CD1c-positive myeloid dendritic cell (primary cell): ENCODE results near the gene PSMD10.

Source experiments
- DNase-seq: peaks from one replicate; pipeline ENCODE4 v3.0.0-alpha.2; 2016; ENCODE audit errors: extremely low spot score

The PSMD10 gene

GRCh38 chrX:108071578-108071977, 19.8 kb downstream of the PSMD10 start:
- no peak for DNase-seq

DNA sequence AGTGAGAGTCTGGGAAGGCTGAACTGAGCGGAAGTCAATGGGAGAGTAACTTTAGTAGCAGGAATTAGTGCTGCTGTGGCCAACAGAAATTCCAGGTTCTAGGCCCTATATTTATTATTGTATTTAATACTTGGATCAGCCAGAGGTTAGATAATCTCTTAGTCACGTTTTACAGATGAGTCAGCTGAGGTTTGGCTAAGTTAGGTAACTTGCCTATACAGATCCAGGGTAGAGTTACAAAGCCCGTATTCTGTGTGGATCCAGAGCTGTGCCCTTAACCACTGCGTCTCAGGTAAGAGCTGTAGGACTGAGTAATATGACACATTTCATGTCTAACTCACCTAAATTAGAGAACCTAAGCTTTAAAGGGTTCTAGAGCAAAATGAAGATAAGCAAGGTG, 20.5 kb downstream of the PSMD10 start:
- no peak for DNase-seq

GRCh38 chrX:108068121-108068520, 23.2 kb downstream of the PSMD10 start:
- no peak for DNase-seq

GRCh38 chrX:108064613-108065012, 26.7 kb downstream of the PSMD10 start:
- no peak for DNase-seq

- no peak for DNase-seq
Observed at GRCh38 chrX:108064001-108064400, 27.3 kb downstream of the PSMD10 start.

- DNase-seq: no peak
Observed at GRCh38 chrX:108059801-108060200, 31.5 kb downstream of the PSMD10 start.

- DNase-seq: no peak
Observed at GRCh38 chrX:108055546-108055945, 35.8 kb downstream of the PSMD10 start.

GRCh38 chrX:108053218-108053617, 38.1 kb downstream of the PSMD10 start:
- no peak for DNase-seq

DNA sequence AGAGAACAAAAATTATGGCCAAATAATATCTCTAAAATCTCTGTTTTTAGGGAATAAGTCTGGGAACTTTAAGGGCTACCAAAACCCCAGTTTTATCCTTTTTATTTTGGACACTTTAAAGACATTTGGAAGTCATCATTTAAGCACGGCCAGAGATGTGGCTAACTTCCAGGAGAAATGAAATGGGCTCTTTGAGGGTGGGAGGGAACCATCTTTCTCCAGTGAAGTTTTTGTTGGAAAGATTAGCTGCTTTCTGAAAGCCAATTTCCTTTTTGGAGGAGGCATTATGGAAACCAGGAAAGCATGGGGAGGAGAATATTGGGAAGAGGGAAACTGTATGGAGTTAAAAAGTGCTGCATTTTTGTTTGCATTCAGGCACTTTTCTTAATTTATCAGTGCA, 41.7 kb downstream of the PSMD10 start:
- no peak for DNase-seq

- no peak for DNase-seq
Observed at GRCh38 chrX:108044554-108045256, 46.6 kb downstream of the PSMD10 start, which contains the start of gene VSIG1. Gene VSIG1 (plus strand): TSS chrX:108045065. CDS start chrX:108045131, 66 bp downstream.

GRCh38 chrX:108036298-108036973, 54.9 kb downstream of the PSMD10 start:
- peak; percentile 66 for DNase-seq

DNA sequence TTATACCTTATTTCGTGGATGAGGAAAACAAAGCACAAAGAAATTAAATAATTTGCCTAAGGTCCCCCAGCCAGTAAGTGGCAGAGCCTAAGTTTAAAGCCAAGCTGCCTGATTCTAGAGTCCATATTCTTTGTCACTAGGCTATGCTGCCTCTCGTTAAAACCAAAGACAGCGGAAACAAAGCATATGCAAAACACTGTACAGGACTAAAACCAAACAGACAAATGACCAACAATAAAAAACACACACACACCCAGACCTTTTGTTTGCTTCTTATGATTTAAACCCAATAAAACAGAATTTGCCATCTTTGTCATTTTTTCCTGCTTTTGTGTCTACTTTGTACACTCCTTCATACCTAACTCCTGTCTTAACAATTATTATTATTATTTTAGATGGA, 56.6 kb downstream of the PSMD10 start:
- DNase-seq: no peak
